Measurements from ENCODE around the gene STK10. TPM values are rescaled to one million over a fixed set of nuclear protein-coding genes. Genes with fewer than 3 reads are reported as not detected.

The STK10 gene
- total RNA-seq, 1 donor from 2014 or later = 22.3 TPM

- DNase-seq (ENCODE audit: low read depth) = peak; percentile 84
Measured at GRCh38 chr5:172110921-172111851, 76.8 kb downstream of the STK10 start.

- no peak for DNase-seq (ENCODE audit: low read depth)
Measured at GRCh38 chr5:172110260-172110815, 77.7 kb downstream of the STK10 start.

GRCh38 chr5:172109749-172110148 lies 78.3 kb downstream of the STK10 start:
- no peak for DNase-seq (ENCODE audit: low read depth)

GRCh38 chr5:172107571-172107970 lies 80.5 kb downstream of the STK10 start:
- peak; percentile 91 for DNase-seq (ENCODE audit: low read depth)

- peak; percentile 73 for DNase-seq (ENCODE audit: low read depth)
Measured at GRCh38 chr5:172106511-172107356, 81.3 kb downstream of the STK10 start.

GRCh38 chr5:172105811-172106210 lies 82.2 kb downstream of the STK10 start:
- no peak for DNase-seq (ENCODE audit: low read depth)

GRCh38 chr5:172104801-172105701 lies 83.0 kb downstream of the STK10 start:
- peak; percentile 95 for DNase-seq (ENCODE audit: low read depth)

- DNase-seq (ENCODE audit: low read depth) = no peak
Measured at GRCh38 chr5:172104021-172104420, 84.0 kb downstream of the STK10 start.

- peak; percentile 98 for DNase-seq (ENCODE audit: low read depth)
Measured at GRCh38 chr5:172102913-172103626, 85.0 kb downstream of the STK10 start.

- DNase-seq (ENCODE audit: low read depth) = peak; percentile 87
Measured at GRCh38 chr5:172102218-172102870, 85.7 kb downstream of the STK10 start.

- DNase-seq (ENCODE audit: low read depth) = no peak
Measured at GRCh38 chr5:172101547-172102217, 86.3 kb downstream of the STK10 start.

- no peak for DNase-seq (ENCODE audit: low read depth)
Measured at GRCh38 chr5:172098883-172099282, 89.1 kb downstream of the STK10 start.

GRCh38 chr5:172098046-172098445 lies 90.0 kb downstream of the STK10 start:
- DNase-seq (ENCODE audit: low read depth) = no peak

GRCh38 chr5:172097356-172097755 lies 90.7 kb downstream of the STK10 start:
- no peak for DNase-seq (ENCODE audit: low read depth)

GRCh38 chr5:172096207-172096940 lies 91.7 kb downstream of the STK10 start:
- DNase-seq (ENCODE audit: low read depth) = no peak

- DNase-seq (ENCODE audit: low read depth) = no peak
Measured at GRCh38 chr5:172095368-172096206, 92.4 kb downstream of the STK10 start.

GRCh38 chr5:172093965-172094364 lies 94.1 kb downstream of the STK10 start:
- peak; percentile 57 for DNase-seq (ENCODE audit: low read depth)
